ENCODE data around the gene RP2.
A peak's percentile ranks its signal among the peaks of the same experiment; 100 is the strongest.

Gene RP2

GRCh38 chrX:46903458-46904242 is 66.8 kb downstream of the RP2 start:
- peak overlapping the region; percentile 39 for H3K4me3 ChIP-seq (ENCODE audit: low read depth, low read length)
- DNase-seq (ENCODE audit: low read depth): peak; percentile 75
- TF ChIP-seq POLR2A (IDR thresholded peaks at IDR 0.05; ENCODE audit: extremely low read depth, insufficient read length): no peak
- TF ChIP-seq MYC (IDR thresholded peaks at IDR 0.05; ENCODE audit: low read depth, low read length): no peak
- TF ChIP-seq, protein P1, sequence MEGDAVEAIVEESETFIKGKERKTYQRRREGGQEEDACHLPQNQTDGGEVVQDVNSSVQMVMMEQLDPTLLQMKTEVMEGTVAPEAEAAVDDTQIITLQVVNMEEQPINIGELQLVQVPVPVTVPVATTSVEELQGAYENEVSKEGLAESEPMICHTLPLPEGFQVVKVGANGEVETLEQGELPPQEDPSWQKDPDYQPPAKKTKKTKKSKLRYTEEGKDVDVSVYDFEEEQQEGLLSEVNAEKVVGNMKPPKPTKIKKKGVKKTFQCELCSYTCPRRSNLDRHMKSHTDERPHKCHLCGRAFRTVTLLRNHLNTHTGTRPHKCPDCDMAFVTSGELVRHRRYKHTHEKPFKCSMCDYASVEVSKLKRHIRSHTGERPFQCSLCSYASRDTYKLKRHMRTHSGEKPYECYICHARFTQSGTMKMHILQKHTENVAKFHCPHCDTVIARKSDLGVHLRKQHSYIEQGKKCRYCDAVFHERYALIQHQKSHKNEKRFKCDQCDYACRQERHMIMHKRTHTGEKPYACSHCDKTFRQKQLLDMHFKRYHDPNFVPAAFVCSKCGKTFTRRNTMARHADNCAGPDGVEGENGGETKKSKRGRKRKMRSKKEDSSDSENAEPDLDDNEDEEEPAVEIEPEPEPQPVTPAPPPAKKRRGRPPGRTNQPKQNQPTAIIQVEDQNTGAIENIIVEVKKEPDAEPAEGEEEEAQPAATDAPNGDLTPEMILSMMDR (IDR thresholded peaks at IDR 0.05; ENCODE audit: low read depth, low read length): peak; percentile 48
- TF ChIP-seq, protein P2, sequence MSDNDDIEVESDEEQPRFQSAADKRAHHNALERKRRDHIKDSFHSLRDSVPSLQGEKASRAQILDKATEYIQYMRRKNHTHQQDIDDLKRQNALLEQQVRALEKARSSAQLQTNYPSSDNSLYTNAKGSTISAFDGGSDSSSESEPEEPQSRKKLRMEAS (IDR thresholded peaks at IDR 0.05; ENCODE audit: low read depth, low read length): peak; percentile 57

- no peak for DNase-seq (ENCODE audit: low read depth)
- H3K4me3 ChIP-seq (ENCODE audit: low read depth, low read length): no peak overlapping the region
- TF ChIP-seq, protein P1 (IDR thresholded peaks at IDR 0.05; ENCODE audit: low read depth, low read length): no peak
- no peak for TF ChIP-seq POLR2A (IDR thresholded peaks at IDR 0.05; ENCODE audit: extremely low read depth, insufficient read length)
- TF ChIP-seq, protein P2 (IDR thresholded peaks at IDR 0.05; ENCODE audit: low read depth, low read length): no peak
- no peak for TF ChIP-seq MYC (IDR thresholded peaks at IDR 0.05; ENCODE audit: low read depth, low read length)
Measured at GRCh38 chrX:46904626-46905025, 67.8 kb downstream of the RP2 start.

GRCh38 chrX:46910415-46910814 is 73.6 kb downstream of the RP2 start:
- no peak for DNase-seq (ENCODE audit: low read depth)
- no peak for TF ChIP-seq MYC (IDR thresholded peaks at IDR 0.05; ENCODE audit: low read depth, low read length)
- TF ChIP-seq POLR2A (IDR thresholded peaks at IDR 0.05; ENCODE audit: extremely low read depth, insufficient read length): no peak
- TF ChIP-seq, protein P1 (IDR thresholded peaks at IDR 0.05; ENCODE audit: low read depth, low read length): no peak
- TF ChIP-seq, protein P2 (IDR thresholded peaks at IDR 0.05; ENCODE audit: low read depth, low read length): no peak
- no peak overlapping the region for H3K4me3 ChIP-seq (ENCODE audit: low read depth, low read length)

GRCh38 chrX:46912098-46912602 is 75.3 kb downstream of the RP2 start, which contains the start of gene JADE3:
Gene JADE3 (plus strand): TSS chrX:46912421. CDS start chrX:46984895, 72,474 bp downstream.
- peak; percentile 88 for DNase-seq (ENCODE audit: low read depth)
- TF ChIP-seq, protein P1 (IDR thresholded peaks at IDR 0.05; ENCODE audit: low read depth, low read length): no peak
- TF ChIP-seq, protein P2 (IDR thresholded peaks at IDR 0.05; ENCODE audit: low read depth, low read length): 0 out of 2 replicates have a peak, but pooled peaks have one; percentile 3
- peak within 1 kb of the TSS; percentile 77 for H3K4me3 ChIP-seq (ENCODE audit: low read depth, low read length)

DNA sequence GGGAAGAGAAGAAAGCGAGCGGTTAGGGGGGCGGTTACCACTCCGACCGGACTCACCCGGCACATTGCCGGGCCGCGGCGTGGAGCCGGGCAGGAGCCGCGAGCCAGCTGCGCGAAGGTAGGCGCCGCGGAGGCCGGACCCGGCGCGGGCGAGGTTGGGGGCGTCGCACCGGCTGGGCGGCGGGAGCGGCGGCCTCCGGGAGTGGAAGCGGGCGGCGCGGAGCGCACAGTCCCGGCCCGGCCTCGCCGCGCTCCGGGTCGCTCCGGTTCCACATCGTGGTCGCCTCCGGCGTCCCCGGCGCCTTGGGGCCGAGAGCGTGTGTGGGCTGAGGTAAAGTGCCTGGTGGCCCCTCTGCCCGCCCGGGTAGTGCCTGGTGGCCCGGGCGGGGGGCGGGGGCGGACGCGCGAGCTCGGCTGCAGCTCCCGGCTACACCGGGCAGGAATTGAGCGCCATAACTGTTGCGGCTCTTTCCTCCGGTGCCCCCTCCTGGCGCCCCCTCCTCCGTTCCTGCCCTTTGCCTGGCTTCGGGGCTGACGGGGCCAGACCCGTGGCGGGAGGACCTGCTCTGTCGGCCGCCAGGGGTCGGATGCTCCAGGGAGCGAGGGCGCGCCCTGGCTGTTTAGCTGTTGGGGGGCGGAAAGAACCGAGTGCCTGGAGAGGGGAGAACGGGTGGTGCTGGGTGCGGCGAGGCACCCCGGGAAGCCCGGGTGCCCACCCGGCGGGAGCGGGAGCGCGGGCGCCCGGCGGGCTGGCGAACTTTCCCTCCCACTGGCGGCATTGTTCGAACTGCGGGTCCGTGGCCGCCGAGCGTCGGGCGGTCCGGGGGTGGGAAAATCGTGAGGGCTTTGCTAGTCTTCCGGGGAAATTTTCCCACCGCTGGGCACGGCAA is 76.0 kb downstream of the RP2 start:
- DNase-seq (ENCODE audit: low read depth): peak; percentile 76
- TF ChIP-seq MYC (IDR thresholded peaks at IDR 0.05; ENCODE audit: low read depth, low read length) (no peak), POLR2A (IDR thresholded peaks at IDR 0.05; ENCODE audit: extremely low read depth, insufficient read length) (no peak)
- TF ChIP-seq, protein P2 (IDR thresholded peaks at IDR 0.05; ENCODE audit: low read depth, low read length): 0 out of 2 replicates have a peak, but pooled peaks have one; percentile 3
- TF ChIP-seq, protein P1 (IDR thresholded peaks at IDR 0.05; ENCODE audit: low read depth, low read length): peak; percentile 38
- peak overlapping the region; percentile 77 for H3K4me3 ChIP-seq (ENCODE audit: low read depth, low read length)

Measured in NB4 (cell line).